ENCODE data around the gene NET1.
A peak's percentile ranks its signal among the peaks of the same experiment; 100 is the strongest.

The NET1 gene

GRCh38 chr10:5497948-5498730 is 85.8 kb downstream of the NET1 start:
- H3K27ac ChIP-seq: no peak overlapping the region
- H3K9ac ChIP-seq: no peak overlapping the region
- no peak overlapping the region for H3K4me2 ChIP-seq
- H3K4me1 ChIP-seq: peaks cover 11% of the 10 kb centered on the region
- no peak for TF ChIP-seq Cebpa-rat (IDR thresholded peaks at IDR 0.05)
- H3K9me3 ChIP-seq: peaks cover under 1% of the 10 kb centered on the region; the same call in 1 of the 2 replicates
- no peaks in the 10 kb centered on the region for H3K27me3 ChIP-seq
- H3K36me3 ChIP-seq: no peaks in the 10 kb centered on the region
- H3K4me3 ChIP-seq: no peak overlapping the region
- H4K20me1 ChIP-seq: no peaks in the 10 kb centered on the region

GRCh38 chr10:5498791-5499492 is 86.6 kb downstream of the NET1 start:
- Histone ChIP-seq H3K9me3 (no peaks in the 10 kb centered on the region), H3K4me2 (no peak overlapping the region), H3K36me3 (no peaks in the 10 kb centered on the region), H3K9ac (no peak overlapping the region), H3K27ac (no peak overlapping the region), H3K27me3 (no peaks in the 10 kb centered on the region), H3K4me3 (no peak overlapping the region), H3K4me1 (peaks cover 11% of the 10 kb centered on the region), H4K20me1 (no peaks in the 10 kb centered on the region)
- TF ChIP-seq Cebpa-rat (IDR thresholded peaks at IDR 0.05): no peak

GRCh38 chr10:5499493-5500140 is 87.3 kb downstream of the NET1 start, which contains the start of gene CALML5:
Gene CALML5 (minus strand): TSS chr10:5499570. CDS start chr10:5499438, 132 bp downstream.
- H3K4me3 ChIP-seq: no peak within 1 kb of the TSS
- peaks cover 11% of the 10 kb centered on the region for H3K4me1 ChIP-seq
- no peaks in the 10 kb centered on the region for H3K27me3 ChIP-seq
- no peak for TF ChIP-seq Cebpa-rat (IDR thresholded peaks at IDR 0.05)
- no peak within 1 kb of the TSS for H3K9ac ChIP-seq
- H3K27ac ChIP-seq: no peak within 1 kb of the TSS
- H3K4me2 ChIP-seq: no peak within 1 kb of the TSS
- H4K20me1 ChIP-seq: no peaks in the 10 kb centered on the region
- H3K9me3 ChIP-seq: no peaks in the 10 kb centered on the region
- H3K36me3 ChIP-seq: no peaks in the 10 kb centered on the region

- no peak for TF ChIP-seq Cebpa-rat (IDR thresholded peaks at IDR 0.05)
- no peak overlapping the region for H3K27ac ChIP-seq
- H3K4me3 ChIP-seq: no peak overlapping the region
- H3K36me3 ChIP-seq: no peaks in the 10 kb centered on the region
- H3K9me3 ChIP-seq: no peaks in the 10 kb centered on the region
- no peak overlapping the region for H3K9ac ChIP-seq
- no peaks in the 10 kb centered on the region for H4K20me1 ChIP-seq
- no peaks in the 10 kb centered on the region for H3K27me3 ChIP-seq
- H3K4me2 ChIP-seq: no peak overlapping the region
- peaks cover 11% of the 10 kb centered on the region for H3K4me1 ChIP-seq
Observed at GRCh38 chr10:5500162-5500670, 87.9 kb downstream of the NET1 start.

GRCh38 chr10:5500910-5501309 is 88.6 kb downstream of the NET1 start:
- H3K27ac ChIP-seq: no peak overlapping the region
- H3K9me3 ChIP-seq: no peaks in the 10 kb centered on the region
- H3K9ac ChIP-seq: no peak overlapping the region
- no peaks in the 10 kb centered on the region for H3K27me3 ChIP-seq
- no peak overlapping the region for H3K4me3 ChIP-seq
- H3K4me1 ChIP-seq: peaks cover 11% of the 10 kb centered on the region
- no peak for TF ChIP-seq Cebpa-rat (IDR thresholded peaks at IDR 0.05)
- H3K4me2 ChIP-seq: no peak overlapping the region
- no peaks in the 10 kb centered on the region for H4K20me1 ChIP-seq
- no peaks in the 10 kb centered on the region for H3K36me3 ChIP-seq

GRCh38 chr10:5502061-5502521 is 89.7 kb downstream of the NET1 start:
- H3K27me3 ChIP-seq: no peaks in the 10 kb centered on the region

GRCh38 chr10:5502571-5503476 is 90.5 kb downstream of the NET1 start:
- Histone ChIP-seq H3K9ac (0 out of 2 replicates have a peak overlapping the region, but pooled peaks have one; percentile 19), H3K4me3 (no peak overlapping the region), H3K27ac (no peak overlapping the region), H3K4me1 (peaks cover 11% of the 10 kb centered on the region), H3K9me3 (no peaks in the 10 kb centered on the region), H3K4me2 (peak overlapping the region; percentile 55), H3K27me3 (no peaks in the 10 kb centered on the region), H4K20me1 (no peaks in the 10 kb centered on the region), H3K36me3 (no peaks in the 10 kb centered on the region)
- TF ChIP-seq Cebpa-rat (IDR thresholded peaks at IDR 0.05): no peak

More at GRCh38 chr10:5502061-5502521, 89.7 kb downstream of the NET1 start:
- H3K4me1 ChIP-seq: peaks cover 11% of the 10 kb centered on the region
- H3K9me3 ChIP-seq: no peaks in the 10 kb centered on the region
- 0 out of 2 replicates have a peak overlapping the region, but pooled peaks have one; percentile 19 for H3K9ac ChIP-seq
- no peak overlapping the region for H3K27ac ChIP-seq
- no peaks in the 10 kb centered on the region for H4K20me1 ChIP-seq
- peak overlapping the region; percentile 55 for H3K4me2 ChIP-seq
- H3K4me3 ChIP-seq: no peak overlapping the region
- no peaks in the 10 kb centered on the region for H3K36me3 ChIP-seq
- no peak for TF ChIP-seq Cebpa-rat (IDR thresholded peaks at IDR 0.05)

- no peak overlapping the region for H3K9ac ChIP-seq
- no peaks in the 10 kb centered on the region for H4K20me1 ChIP-seq
- TF ChIP-seq Cebpa-rat (IDR thresholded peaks at IDR 0.05): no peak
- H3K4me3 ChIP-seq: no peak overlapping the region
- H3K9me3 ChIP-seq: no peaks in the 10 kb centered on the region
- no peak overlapping the region for H3K27ac ChIP-seq
- H3K4me2 ChIP-seq: no peak overlapping the region
- no peaks in the 10 kb centered on the region for H3K36me3 ChIP-seq
- H3K27me3 ChIP-seq: no peaks in the 10 kb centered on the region
- H3K4me1 ChIP-seq: peaks cover 11% of the 10 kb centered on the region
Observed at GRCh38 chr10:5503477-5503835, 91.1 kb downstream of the NET1 start.

All from BLaER1 (cell line).